Left hindlimb (tissue), 1 donor: Measurements from ENCODE around the gene HOMER2.

ENCODE experiments used
- DNase-seq: peaks from one replicate; pipeline ENCODE4 v3.0.0-alpha.2; 2018

HOMER2 gene

GRCh38 chr15:82855286-82856100 is 97.0 kb downstream of the HOMER2 start:
- no peak for DNase-seq

- DNase-seq, result no peak
Measured at GRCh38 chr15:82854554-82854953, 98.0 kb downstream of the HOMER2 start.

GRCh38 chr15:82852941-82853561 is 99.5 kb downstream of the HOMER2 start:
- no peak for DNase-seq

GRCh38 chr15:82851981-82852511 is 100.5 kb downstream of the HOMER2 start:
- no peak for DNase-seq

GRCh38 chr15:82851306-82851850 is 101.1 kb downstream of the HOMER2 start:
- DNase-seq, result no peak

GRCh38 chr15:82850731-82851130 is 101.8 kb downstream of the HOMER2 start:
- no peak for DNase-seq

- peak; percentile 68 for DNase-seq
Measured at GRCh38 chr15:82849556-82850512, 102.7 kb downstream of the HOMER2 start.

- no peak for DNase-seq
Measured at GRCh38 chr15:82848241-82848993, 104.1 kb downstream of the HOMER2 start.

GRCh38 chr15:82847703-82848102 is 104.8 kb downstream of the HOMER2 start:
- DNase-seq, result no peak

GRCh38 chr15:82846621-82847020 is 105.9 kb downstream of the HOMER2 start:
- DNase-seq, result no peak

- no peak for DNase-seq
Measured at GRCh38 chr15:82845686-82846085, 106.8 kb downstream of the HOMER2 start.

- DNase-seq, result no peak
Measured at GRCh38 chr15:82843566-82843965, 109.0 kb downstream of the HOMER2 start.

- no peak for DNase-seq
Measured at GRCh38 chr15:82840166-82840565, 112.4 kb downstream of the HOMER2 start.

- no peak for DNase-seq
Measured at GRCh38 chr15:82839136-82839535, 113.4 kb downstream of the HOMER2 start.

- no peak for DNase-seq
Measured at GRCh38 chr15:82838096-82838735, 114.3 kb downstream of the HOMER2 start.

GRCh38 chr15:82835391-82835917 is 117.1 kb downstream of the HOMER2 start:
- no peak for DNase-seq

GRCh38 chr15:82833362-82833682 is 119.2 kb downstream of the HOMER2 start:
- no peak for DNase-seq

- DNase-seq, result no peak
Measured at GRCh38 chr15:82832601-82833361, 119.7 kb downstream of the HOMER2 start.

- no peak for DNase-seq
Measured at GRCh38 chr15:82831894-82832600, 120.5 kb downstream of the HOMER2 start.
